Breast epithelium (tissue), 4 donors: ENCODE measurements around the gene DNAJB5. TPM values are rescaled to one million over a fixed set of nuclear protein-coding genes. Genes with fewer than 3 reads are reported as not detected.

Source experiments
- DNase-seq, 2 donors: peaks; one replicate each; pipeline ENCODE4 v3.0.0-alpha.2; 2019; ENCODE audit warnings: low spot score in 2 of 2
- H3K27ac ChIP-seq, 2 donors: fragments of 200-600 bp; sonication (generic) in 1 of 2; one replicate each; pipeline ENCODE4 v1.5.1; 2016 to 2019; ENCODE audit warnings: mild to moderate bottlenecking in 1 of 2
- H3K27me3 ChIP-seq, 2 donors: fragments of 200-600 bp; sonication (generic) in 1 of 2; one replicate each; pipeline versions ENCODE4 v1.5.1 to v1.6.0; 2017 to 2019; ENCODE audit warnings: control low read depth in 1 of 2, mild to moderate bottlenecking in 1 of 2
- H3K36me3 ChIP-seq: fragments of 200-600 bp; one replicate; pipeline ENCODE4 v1.5.1; 2019
- H3K4me1 ChIP-seq, 2 donors: fragments of 200-600 bp; sonication (generic); one replicate each; pipeline ENCODE4 v1.5.1; 2016 to 2019; ENCODE audit warnings: control low read depth in 1 of 2
- H3K4me3 ChIP-seq, 3 donors: fragments of 200-600 bp; sonication (generic); 1 replicate in 2 of 3; 2 replicates in 1 of 3; pipeline ENCODE4 v1.5.1; 2016 to 2019; ENCODE audit warnings: mild to moderate bottlenecking in 3 of 3, moderate library complexity in 2 of 3
- H3K9me3 ChIP-seq, 2 donors: fragments of 200-600 bp; sonication (generic) in 1 of 2; one replicate each; pipeline ENCODE4 v1.5.1; 2016 to 2019; ENCODE audit warnings: control low read depth in 1 of 2
- POLR2A ChIP-seq: fragments of 450-650 bp; IDR thresholded peaks from one replicate; pipeline ENCODE4 v1.6.1; 2016; ENCODE audit warnings: antibody characterized with exemption, mild to moderate bottlenecking, moderate library complexity
- POLR2AphosphoS5 ChIP-seq, 3 donors: sonication (generic); formaldehyde crosslinking; IDR thresholded peaks; one replicate each; pipeline ENCODE4 v1.6.1; 2017; ENCODE audit warnings: antibody characterized with exemption in 3 of 3
- intact Hi-C: fragments of 100-400 bp; cut with DNase I; formaldehyde crosslinking; loops from one replicate; pipeline ENCODE4 v1.15.1; 2023; ENCODE audit warnings: low total_unique reads
- total RNA-seq, 3 donors: library from RNA; depleted of rRNA; stranded (reverse); fragments of >200 nt; gene quantifications; one replicate each; pipeline ENCODE4 v1.1.0, GENCODE V29; 2016

DNAJB5 gene
- total RNA-seq, 3 donors from 2014 or later: 5.4 to 9.0 (median 6.9) TPM

GRCh38 chr9:35044071-35044470 is 54.5 kb downstream of the DNAJB5 start:
- intact Hi-C loops: loop anchor here (10.0 kb wide), 1 partner anchor 69 kb away; no protein-coding TSS in a partner anchor
- no peak for TF ChIP-seq POLR2A
- TF ChIP-seq POLR2AphosphoS5 (IDR thresholded peaks at IDR 0.05): no peak
- H3K36me3 ChIP-seq: no peaks in the 10 kb centered on the region
- no peaks in the 10 kb centered on the region for H3K4me1 ChIP-seq
- H3K4me3 ChIP-seq: no peak overlapping the region
- H3K27me3 ChIP-seq: no peaks in the 10 kb centered on the region
- DNase-seq: no peak
- H3K9me3 ChIP-seq: no peaks in the 10 kb centered on the region
- H3K27ac ChIP-seq: no peak overlapping the region

Other genes starting within 250 kb of the DNAJB5 start
- gene PHF24, start 31.5 kb upstream of the DNAJB5 start, total RNA-seq: 1 to 10 TPM in 1 of 3 donors, under 1 TPM in 2; 0.15 to 1.1 (median 0.33) TPM
- 100 to 1,000 TPM; 150 to 173 (median 168) TPM for gene VCP, start 82.9 kb downstream of the DNAJB5 start, total RNA-seq
- 10 to 100 TPM; 10.7 to 15.2 (median 13.4) TPM for gene FANCG, start 90.2 kb downstream of the DNAJB5 start, total RNA-seq
- gene PIGO, start 106.8 kb downstream of the DNAJB5 start, total RNA-seq: 10 to 100 TPM; 15.4 to 24.9 (median 18.0) TPM
- gene STOML2, start 113.4 kb downstream of the DNAJB5 start, total RNA-seq: 100 to 1,000 TPM in 2 of 3 donors, 10 to 100 TPM in 1; 89.4 to 115 (median 101) TPM
- gene ATOSB, start 126.1 kb downstream of the DNAJB5 start, total RNA-seq: 10 to 100 TPM in 1 of 3 donors, 1 to 10 TPM in 2; 7.8 to 21.1 (median 8.8) TPM
- 10 to 100 TPM; 19.3 to 36.6 (median 27.2) TPM for gene UNC13B, start 172.3 kb downstream of the DNAJB5 start, total RNA-seq